GM21737 (cell line): ENCODE results near the gene NBPF20.
A peak's percentile ranks its signal among the peaks of the same experiment; 100 is the strongest.
"Not testable (repeated sequence)": the region's sequence is repeated elsewhere in the genome, so short reads cannot be mapped to it uniquely, and the experiment has no call there.

Experiments
- ATAC-seq: cut with Tn5 transposase; IDR thresholded peaks from one replicate; pipeline ENCODE4 v1.9.1; 2021; ENCODE audit warnings: mild to moderate bottlenecking, moderate library complexity; ENCODE audit not compliant: unreplicated experiment

Gene NBPF20, protein sequence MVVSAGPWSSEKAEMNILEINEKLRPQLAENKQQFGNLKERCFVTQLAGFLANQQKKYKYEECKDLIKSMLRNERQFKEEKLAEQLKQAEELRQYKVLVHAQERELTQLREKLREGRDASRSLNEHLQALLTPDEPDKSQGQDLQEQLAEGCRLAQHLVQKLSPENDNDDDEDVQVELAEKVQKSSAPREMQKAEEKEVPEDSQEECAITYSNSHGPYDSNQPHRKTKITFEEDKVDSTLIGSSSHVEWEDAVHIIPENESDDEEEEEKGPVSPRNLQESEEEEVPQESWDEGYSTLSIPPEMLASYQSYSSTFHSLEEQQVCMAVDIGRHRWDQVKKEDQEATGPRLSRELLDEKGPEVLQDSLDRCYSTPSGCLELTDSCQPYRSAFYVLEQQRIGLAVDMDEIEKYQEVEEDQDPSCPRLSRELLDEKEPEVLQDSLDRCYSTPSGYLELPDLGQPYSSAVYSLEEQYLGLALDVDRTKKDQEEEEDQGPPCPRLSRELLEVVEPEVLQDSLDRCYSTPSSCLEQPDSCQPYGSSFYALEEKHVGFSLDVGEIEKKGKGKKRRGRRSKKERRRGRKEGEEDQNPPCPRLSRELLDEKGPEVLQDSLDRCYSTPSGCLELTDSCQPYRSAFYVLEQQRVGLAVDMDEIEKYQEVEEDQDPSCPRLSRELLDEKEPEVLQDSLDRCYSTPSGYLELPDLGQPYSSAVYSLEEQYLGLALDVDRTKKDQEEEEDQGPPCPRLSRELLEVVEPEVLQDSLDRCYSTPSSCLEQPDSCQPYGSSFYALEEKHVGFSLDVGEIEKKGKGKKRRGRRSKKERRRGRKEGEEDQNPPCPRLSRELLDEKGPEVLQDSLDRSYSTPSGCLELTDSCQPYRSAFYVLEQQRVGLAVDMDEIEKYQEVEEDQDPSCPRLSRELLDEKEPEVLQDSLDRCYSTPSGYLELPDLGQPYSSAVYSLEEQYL (N-terminal part only)

DNA sequence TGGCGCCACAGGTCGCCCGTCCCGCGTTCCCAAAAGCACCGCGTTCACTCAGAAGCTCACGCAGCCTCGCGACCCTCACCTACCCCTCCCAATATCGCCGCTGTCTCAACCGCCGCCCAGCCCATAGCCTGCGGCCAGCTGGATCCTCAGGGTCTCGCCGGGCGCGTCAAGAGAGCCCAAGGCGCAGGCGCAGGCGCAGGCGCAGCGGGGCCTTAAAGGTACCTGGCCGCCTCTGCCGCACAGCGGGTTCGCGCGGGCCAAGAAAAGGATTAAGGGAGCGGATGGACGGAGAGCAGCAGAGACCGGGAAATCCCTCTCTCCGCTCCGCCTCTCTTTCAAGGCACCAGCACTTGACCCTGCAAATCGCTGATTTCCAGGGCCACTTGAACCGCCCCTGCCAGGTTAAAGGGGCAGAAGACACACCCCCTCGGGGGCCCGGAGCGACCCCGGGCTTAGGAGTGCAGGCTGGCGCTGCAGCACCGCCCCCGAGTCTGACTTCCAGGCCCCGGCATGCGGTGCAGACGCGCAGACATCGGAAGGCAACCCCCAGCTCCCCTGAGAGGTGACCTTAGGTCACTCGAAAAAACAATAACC is at the start of gene NBPF20:
Gene NBPF20 (minus strand): TSS at position 168 of the 594 bp plus-strand sequence. CDS start 20,331 bp downstream, outside the sequence.
- peak; percentile 100 for ATAC-seq

DNA sequence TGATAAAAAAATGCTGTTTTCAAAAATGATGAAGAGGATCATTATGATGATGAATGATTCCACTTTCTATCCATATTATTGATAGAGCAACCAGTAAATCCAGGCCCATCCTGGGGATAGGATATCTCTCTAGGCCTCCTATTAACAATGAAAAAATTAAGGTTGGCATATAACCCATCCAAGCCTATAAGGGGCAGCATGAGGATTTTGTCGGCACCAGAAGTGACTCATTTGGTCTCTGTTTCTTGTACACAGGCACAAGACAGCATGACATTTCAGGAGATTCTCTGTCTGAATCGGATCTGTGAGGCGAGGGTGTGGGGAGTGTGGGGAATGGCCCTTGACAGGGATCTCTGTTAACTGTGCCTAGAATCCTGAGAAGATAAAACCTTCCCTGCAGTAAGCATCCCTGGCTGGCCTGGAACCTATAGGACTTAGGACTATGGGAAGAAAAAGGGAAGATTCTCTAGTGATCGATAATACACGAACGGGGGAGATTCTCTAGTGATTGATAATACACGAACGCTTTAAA is 49.5 kb upstream of the NBPF20 start:
- not testable (repeated sequence) for ATAC-seq

DNA sequence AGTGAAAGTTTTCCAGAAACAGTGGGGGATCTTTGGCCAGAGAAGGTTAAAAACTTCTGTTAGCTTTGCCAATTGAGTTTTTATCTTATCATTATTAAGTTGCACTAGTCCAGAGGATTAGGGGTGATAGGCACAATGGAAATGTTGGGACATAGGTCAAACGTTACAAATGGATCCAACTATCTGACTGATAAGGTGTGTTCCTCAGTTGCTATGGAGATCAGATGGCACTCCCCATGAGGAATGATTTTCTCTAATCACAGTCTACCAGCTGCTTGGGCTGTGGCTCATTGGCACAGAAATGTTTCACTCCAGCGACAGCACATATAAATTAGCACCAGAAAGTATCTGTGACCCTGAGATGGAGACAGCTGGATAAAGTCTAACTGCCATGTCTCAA is 47.3 kb upstream of the NBPF20 start:
- not testable (repeated sequence) for ATAC-seq

DNA sequence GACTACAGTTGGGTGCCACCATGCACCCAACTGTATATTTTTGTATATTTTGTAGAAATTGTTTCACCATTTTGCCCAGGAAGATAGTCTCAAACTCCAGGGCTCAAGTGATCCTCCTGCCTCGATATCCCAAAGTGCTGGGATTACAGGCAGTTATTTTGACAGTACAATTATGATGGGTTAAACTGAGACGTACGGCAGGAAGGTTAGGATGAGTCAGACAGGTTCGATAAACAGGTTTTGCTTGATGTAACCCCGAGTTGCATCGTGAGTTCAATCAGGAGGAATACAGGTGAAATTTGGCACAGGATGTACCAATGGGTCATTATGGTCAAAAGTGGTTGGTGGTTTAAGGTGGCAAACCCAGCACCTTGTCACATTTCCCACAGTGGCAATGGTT is 46.0 kb upstream of the NBPF20 start:
- not testable (repeated sequence) for ATAC-seq

DNA sequence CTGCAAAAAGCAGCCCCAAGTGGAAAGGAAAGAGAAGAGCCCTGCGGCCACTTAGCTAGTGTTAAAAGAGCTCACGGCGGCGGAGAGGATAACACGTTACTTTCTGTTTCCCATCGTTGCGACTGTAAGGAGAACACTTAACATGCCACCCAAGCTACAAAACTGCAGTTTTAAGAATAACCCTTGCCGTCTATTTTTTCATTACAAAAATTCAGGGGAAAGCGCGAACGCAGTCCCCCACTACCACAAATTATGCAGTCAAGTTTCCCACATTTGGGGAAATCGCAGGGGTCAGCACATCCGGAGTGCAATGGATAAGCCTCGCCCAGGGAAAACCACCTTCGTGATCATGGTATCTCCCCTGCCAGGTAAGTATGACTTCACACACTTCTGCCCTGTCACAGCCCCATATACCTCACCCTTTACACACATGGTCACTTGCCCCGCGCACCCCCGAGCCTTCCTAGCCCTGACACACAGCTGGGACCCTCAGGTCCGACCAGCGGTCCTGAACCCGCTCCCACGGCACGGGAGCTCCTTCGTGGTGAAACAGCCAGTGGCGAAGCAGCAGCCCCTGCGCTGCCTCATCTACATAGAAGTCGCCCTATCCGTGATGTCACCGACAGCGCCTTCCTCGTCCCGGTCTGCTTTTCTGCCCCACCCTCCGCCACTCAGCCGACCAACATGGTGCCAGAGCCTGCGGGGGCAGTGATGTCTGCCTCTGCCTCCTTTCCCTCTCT is 40.2 kb upstream of the NBPF20 start:
- peak; percentile 87 for ATAC-seq

DNA sequence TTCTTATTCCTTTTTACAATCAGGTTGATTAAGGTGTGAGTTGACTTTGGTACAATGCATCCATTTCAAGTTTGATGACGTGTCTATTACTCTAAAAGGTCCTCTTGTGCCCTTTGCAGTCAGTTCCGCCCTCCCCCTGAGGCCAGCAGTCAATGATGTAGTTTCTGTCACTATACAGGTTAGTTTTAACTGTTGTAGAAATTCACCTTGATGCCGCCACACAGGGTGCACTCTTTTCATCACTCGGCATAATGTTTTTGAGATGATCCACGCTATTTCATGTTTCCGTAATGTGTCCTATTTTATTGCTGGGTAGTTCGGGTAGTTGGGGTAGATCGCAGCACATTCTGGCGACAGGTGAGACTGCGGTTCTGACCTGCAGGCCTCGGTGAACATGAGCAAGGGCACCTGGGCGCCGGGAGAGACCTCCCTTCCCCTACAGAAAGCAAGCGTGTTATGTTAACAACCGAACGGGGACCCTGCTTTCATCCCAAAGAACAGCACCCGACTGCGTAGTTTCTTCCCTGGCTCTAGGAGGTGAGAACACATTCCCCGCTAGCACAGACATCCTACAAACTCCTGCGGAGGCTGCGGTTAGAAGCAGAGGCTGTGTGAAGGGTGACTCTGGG is 39.4 kb upstream of the NBPF20 start:
- peak; percentile 12 for ATAC-seq

DNA sequence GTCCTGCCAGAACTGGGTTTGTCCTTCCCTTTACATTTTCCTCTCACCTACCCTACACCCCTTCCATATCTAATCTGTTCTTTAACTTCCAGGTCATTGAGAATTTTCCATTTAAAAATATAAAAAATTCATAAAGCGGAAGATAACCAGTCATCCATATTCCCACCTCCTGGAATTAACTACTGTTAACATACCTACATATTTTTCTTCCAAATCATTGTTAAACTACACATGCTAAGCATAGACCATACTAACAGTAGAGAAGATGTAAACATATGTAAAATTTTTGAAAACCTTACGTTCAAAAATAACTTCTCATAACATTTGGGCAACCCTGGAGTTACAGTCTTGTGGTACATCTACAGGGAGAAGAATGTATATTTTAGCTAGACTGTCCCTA is 38.6 kb upstream of the NBPF20 start:
- ATAC-seq: not testable (repeated sequence)

DNA sequence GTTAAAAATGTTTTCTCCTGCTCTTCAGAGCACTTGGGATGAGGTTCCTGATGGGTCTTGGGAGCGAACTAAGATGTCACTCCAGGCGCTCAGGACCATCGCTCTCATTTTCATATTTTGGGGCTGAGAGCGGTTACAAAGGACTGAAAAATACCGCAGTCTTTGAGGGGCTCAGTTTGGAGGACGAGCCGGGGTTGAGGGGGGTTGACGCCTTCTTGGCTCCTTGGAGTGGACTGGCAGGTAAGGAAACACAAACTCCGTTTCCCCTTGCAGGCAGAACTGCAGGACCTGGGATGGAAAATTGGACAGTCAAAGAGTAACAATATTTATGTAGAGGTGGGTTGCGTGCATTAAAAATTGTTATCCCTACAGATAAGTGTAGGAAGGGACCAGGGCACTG is 35.3 kb upstream of the NBPF20 start:
- not testable (repeated sequence) for ATAC-seq

DNA sequence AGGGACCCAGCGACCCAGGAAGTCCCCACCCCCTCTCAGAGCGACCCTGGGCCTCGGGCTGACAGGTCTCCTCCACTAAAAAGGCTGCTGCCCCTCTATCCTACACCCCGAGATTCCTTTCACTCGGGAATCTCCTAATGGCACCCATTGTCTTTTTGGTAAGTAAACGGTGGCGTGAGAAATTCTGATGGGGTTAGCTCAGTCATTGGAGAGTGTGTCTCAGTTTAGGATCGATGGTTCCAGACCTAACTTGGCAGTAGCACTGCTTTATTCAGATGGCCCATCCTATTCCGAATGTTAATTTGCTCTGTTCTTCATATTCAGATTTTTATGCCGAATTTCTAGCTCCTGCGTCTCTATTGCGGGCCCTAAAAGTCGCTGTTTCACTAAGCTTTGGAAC is 34.6 kb upstream of the NBPF20 start:
- ATAC-seq: not testable (repeated sequence)

DNA sequence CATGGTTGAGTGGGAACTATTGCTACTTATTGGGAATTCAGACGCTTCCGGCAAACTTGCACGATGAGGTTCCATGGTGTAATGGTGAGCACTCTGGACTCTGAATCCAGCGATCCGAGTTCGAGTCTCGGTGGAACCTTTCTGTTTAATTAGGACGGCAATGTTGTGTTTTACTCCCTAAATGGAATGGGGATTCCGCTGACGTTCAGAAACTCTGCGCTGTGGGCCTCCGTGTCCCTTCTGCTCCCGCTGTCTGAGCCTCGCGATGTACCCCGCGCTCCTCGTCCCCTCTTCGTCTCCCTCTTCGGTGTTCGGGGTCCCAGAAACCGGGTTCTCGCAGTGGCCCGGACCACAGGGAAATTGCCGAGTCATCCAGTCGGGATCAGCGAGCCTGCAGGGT is 34.2 kb upstream of the NBPF20 start:
- ATAC-seq: not testable (repeated sequence)

DNA sequence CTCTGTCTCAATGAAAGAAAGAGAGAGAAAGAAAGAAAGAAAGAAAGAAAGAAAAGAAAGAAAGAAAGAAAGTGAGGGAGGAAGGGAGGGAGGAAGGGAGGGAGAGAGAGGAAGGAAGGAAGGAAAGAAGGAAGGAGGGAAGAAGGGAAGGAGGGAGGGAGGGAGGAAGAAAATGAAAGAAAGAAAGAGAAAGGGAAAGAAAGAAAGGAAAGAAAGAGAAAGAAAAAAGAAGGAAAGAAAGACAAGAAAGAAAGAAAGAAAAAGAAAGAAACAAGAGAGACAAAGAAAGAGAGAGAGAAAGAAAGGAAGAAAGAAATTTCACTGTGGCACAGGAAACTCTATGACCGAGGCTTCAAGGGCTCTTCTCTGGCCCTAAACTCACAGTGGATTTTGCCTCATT is 33.7 kb upstream of the NBPF20 start:
- ATAC-seq: not testable (repeated sequence)

DNA sequence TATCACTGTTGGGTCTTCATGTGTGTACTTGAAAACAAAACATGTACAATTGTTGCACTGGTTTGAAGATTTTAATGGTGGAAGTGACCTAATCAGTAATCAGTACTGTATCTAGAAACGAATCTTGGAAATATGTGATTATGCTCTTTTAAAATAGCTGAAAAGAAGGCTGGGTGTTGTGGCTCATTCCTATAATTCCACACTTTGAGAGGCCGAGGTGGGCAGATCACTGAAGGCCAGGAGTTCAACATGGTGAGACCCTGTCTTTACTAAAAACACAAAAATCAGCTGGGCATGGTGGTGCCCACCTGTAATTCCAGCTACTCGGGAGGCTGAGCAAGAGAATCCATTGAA is 29.4 kb upstream of the NBPF20 start:
- ATAC-seq: not testable (repeated sequence)

DNA sequence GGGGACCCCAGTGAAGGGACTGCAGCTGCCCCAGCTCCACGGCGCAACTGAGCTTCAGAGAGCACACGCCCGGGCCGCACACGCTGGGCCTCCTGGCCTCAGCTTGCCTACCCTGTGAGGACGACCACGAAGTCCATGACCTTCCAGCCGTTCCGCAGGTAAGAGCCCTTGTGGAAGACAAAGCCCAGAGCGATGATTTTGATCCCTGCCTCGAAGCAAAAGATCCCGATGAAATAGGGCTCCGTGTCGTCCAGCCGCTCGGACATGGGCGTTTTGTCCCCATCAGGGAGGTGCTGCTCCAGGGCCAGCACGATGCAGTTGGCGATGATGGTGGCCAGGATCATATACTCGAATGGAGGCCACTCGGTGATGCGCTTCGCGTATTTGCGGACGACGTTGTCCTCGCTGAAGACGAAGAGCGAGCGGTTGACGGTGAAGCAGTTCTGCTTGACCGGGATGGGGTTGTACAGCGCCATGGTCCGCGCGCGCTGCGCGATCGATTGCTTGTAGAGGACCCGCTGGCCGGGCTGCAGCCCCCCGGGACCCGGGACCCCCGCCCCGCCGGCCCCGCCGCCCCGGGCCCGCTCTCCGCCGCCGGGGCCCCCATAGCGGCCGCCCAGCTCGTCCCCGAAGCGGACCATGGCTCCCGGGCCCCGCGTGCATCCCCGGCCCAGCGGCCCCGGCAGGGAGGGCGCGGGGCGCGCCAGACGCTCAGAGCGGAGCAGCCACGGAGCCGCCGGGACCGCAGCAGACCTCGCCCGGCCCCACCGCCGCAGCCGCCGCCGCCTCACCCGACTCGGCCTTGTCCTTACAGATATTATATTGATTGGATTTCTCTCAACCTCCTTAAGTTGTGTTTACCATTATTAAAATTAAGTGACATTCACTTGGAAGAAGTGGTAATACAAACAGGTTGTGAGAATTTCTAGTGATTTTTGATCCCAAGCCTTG is 28.7 kb upstream of the NBPF20 start:
- not testable (repeated sequence) for ATAC-seq

DNA sequence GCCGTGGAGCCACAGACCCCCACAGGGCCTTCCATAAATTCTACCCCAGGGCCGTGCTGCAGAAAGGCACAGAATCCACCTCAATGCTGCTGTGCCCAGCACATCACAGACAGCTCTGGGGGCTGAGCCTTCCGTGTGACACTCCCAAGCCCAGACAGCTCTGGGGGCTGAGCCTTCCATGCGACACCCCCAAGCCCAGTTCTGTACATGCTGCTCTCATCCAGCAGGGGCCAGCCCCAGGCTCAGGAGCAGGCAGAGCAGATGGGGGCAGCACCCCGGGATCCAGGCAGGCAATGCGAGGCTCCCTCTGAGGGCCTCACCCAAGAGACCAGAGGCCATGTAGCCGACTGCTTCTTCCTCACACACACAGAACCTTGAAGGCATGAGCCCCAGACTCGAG is 27.1 kb upstream of the NBPF20 start:
- not testable (repeated sequence) for ATAC-seq

DNA sequence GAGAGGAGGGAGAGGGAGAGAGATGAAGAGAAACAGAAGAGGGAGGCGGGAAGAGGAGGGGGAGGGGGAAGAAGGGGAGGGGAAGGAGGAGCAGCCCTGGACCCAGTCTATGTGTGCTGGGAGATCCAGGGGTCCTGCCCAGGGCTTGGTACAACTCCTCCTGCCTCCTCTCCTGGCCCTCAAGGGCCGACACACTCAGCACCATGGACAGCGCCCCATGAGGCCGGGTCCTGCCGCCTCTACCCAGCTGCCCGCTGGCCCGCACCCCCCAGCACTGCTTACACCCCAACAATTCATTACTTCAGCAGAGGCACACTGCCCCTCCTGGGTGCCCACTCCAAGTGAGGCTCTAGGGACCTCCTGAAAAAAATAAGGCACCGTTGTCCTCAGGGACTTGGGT is 26.5 kb upstream of the NBPF20 start:
- not testable (repeated sequence) for ATAC-seq

DNA sequence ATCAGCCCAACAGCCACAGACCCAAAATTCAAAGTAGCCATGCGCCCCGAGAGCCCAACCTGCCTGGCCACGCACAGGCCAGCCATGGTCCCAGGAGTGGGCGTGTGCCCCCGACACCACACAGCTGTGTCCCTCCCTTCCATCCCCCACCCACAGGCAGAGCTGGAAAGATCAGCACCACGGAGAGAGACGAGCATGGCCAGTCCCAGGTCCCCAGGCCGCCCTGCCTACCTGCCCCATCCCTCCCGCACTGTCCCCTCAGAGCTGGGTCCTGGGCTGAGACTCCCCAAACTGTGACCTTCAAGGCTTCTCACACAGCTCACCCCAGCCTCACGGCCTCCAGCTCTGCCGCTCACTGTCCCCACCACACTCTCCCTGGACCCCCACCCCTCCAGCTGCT is 19.8 kb upstream of the NBPF20 start:
- ATAC-seq: not testable (repeated sequence)

DNA sequence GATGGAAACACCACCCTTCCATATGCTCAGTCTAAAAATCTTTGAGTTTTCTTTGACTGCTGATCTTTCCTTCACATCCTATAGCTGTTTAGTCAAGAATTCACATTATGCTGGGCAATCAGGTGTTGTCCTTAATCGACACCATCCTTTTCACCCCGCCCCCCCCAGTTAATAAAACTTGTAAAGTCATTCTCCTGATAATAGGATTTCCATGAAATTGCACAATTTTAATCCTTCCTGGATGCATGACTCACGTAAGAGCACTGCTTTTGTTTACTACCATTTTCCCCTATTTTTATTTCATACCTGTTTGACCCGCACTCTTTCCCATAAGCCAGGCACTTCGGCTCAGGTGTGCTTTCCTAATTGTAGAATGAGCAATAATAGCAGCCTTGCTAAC is 16.9 kb upstream of the NBPF20 start:
- not testable (repeated sequence) for ATAC-seq

DNA sequence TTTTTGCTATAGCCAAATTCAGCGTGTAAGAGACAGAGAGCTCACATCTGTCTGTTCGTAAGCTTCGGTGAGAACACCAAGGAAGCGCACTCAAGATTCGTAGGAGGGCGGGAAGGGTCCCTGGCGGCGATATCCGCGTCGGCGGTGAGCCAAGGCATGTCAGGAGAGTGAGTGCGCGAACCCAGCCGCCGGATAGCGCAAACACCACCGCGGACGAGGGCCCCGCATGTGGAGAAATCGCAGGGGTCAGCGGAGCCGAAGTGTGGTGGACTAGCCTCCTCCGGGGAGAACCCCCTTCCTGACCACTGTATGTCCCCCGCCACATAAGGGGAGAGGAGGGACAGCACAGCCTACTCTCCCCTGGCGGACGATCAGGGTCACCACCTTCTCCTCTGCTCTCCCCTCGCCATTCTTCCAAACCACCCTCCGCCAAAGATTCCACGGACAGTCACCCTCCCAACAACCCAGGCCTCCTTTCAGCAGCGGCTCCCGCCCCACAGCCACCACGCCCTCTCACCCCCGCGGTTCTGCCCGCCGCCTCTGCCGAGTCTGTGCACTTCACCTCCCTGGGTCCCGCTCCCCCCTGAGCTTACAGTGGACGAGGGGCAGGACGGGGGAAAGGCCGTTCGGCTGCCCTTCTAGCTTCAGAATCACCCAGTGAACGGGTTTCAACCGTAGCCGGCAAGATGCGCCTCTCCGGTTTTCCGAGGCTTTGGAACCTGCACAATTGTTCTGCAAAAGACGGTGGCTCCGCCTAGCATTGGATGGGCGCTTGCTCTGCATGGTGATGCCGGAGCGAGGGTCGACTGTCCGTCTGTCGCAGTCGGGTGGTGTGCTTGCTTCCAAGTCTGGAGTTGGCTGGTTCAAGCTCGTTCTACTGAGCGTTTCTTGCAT is 6.2 kb upstream of the NBPF20 start:
- not testable (repeated sequence) for ATAC-seq
